Brain microvascular endothelial cell (primary cell): ENCODE measurements around the gene DARS1.
"Not testable (repeated sequence)": the region's sequence is repeated elsewhere in the genome, so short reads cannot be mapped to it uniquely, and the experiment has no call there.

Experiments
- DNase-seq: peaks from one replicate; pipeline ENCODE4 v3.0.0-alpha.2; 2020
- H3K27ac ChIP-seq: fragments of 250-450 bp; sonication (Bioruptor Pico); 2 replicates; pipeline ENCODE4 v1.5.1; 2020; ENCODE audit warnings: mild to moderate bottlenecking, moderate library complexity
- H3K27me3 ChIP-seq: fragments of 250-450 bp; sonication (Bioruptor Pico); replicated peaks from 2 replicates; pipeline ENCODE4 v1.5.1; 2020; ENCODE audit warnings: mild to moderate bottlenecking
- H3K36me3 ChIP-seq: fragments of 250-450 bp; sonication (Bioruptor Pico); replicated peaks from 2 replicates; pipeline ENCODE4 v1.5.1; 2020; ENCODE audit warnings: mild to moderate bottlenecking
- H3K4me3 ChIP-seq: 2 replicates; pipeline ENCODE4 v1.5.1; 2011; ENCODE audit warnings: low read depth, mild to moderate bottlenecking, control low read depth, low read length, moderate library complexity
- in situ Hi-C: cut with HindIII; loops from 2 replicates; pipeline ENCODE4 v1.10.0; 2017; ENCODE audit warnings: low sequenced_read_pairs, low pct_ligation_motif_present
- TF ChIP-seq, protein P1 (sequence below): IDR thresholded peaks from 2 replicates; pipeline ENCODE4 v1.5.1; 2011; ENCODE audit warnings: low read depth, mild to moderate bottlenecking, moderate library complexity, low read length, control low read depth, inconsistent platforms; ENCODE audit errors: missing control alignments

Gene DARS1

DNA sequence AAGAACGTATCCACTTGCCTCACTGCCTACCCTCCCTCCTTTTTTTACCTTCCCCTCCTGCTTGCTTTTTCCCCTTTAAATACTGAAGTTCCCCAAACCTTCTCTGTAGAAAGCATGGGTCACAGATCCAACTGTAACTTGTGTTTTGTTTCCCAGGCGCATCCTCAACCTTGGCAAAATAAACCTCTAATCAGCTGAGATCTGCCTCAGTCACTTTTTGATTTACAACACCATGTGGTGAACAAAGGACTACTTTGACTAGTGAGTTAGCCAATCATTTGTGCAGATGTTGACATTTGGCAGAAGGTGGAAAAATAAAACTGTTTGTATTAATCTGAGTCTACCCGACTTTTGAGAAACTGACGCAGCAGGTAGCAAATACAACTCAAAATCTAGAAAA, 85.9 kb downstream of the DARS1 start:
- no peak for DNase-seq
- TF ChIP-seq, protein P1, sequence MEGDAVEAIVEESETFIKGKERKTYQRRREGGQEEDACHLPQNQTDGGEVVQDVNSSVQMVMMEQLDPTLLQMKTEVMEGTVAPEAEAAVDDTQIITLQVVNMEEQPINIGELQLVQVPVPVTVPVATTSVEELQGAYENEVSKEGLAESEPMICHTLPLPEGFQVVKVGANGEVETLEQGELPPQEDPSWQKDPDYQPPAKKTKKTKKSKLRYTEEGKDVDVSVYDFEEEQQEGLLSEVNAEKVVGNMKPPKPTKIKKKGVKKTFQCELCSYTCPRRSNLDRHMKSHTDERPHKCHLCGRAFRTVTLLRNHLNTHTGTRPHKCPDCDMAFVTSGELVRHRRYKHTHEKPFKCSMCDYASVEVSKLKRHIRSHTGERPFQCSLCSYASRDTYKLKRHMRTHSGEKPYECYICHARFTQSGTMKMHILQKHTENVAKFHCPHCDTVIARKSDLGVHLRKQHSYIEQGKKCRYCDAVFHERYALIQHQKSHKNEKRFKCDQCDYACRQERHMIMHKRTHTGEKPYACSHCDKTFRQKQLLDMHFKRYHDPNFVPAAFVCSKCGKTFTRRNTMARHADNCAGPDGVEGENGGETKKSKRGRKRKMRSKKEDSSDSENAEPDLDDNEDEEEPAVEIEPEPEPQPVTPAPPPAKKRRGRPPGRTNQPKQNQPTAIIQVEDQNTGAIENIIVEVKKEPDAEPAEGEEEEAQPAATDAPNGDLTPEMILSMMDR: no peak
- H3K36me3 ChIP-seq: no peaks in the 10 kb centered on the region
- H3K27ac ChIP-seq: no peak overlapping the region
- no peak overlapping the region for H3K4me3 ChIP-seq
- in situ Hi-C loops: no loop called here
- no peaks in the 10 kb centered on the region for H3K27me3 ChIP-seq

DNA sequence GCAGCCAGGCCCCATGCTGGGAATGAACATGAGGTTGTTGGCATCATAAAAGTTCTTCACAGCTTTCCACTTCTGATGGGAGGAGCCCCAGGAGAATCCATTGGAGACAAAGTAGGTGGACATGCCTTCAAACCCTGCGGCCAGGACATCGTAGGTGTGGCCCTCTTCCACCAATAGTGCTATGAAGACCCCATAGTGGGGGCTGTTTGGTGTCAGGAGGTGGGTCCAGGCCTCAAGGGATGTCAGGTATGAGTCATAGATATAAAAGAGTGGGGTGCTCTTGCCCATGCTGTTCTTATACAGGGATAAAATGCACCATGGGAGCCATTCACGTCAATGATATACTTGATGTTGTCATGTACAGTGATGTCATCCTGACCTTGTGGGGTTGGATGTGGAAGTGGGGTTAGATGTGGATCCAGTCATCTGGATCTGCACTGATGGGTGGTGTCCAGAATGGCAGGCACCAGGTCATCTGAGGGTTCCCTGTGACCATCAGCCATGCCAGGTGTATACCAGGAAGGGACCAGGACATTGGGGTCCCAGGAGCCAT, 87.1 kb downstream of the DARS1 start:
- DNase-seq: no peak
- in situ Hi-C loops: no loop called here

DNA sequence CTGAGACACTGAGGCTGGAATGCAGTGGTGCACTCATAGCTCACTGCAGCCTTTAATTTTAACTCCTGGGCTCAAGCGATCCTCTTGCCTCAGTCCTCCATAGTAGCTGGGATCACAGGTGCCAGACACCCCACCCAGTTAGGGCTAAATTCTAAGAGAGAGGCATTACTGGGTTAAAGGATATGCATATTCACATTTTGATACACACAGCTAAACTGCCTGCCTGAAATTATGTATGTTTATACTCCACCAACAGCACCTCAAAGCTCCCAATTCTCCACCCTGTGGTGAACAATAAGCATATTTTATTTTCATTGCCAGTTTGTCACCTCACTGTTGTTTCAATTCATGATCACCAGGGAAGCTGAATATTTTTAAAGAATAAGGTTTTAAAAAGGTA, 90.5 kb downstream of the DARS1 start:
- Histone ChIP-seq H3K27ac (no peak overlapping the region), H3K36me3 (no peaks in the 10 kb centered on the region), H3K27me3 (no peaks in the 10 kb centered on the region), H3K4me3 (no peak overlapping the region)
- DNase-seq: no peak
- in situ Hi-C loops: no loop called here
- TF ChIP-seq, protein P1: no peak

More for the DNA sequence above, 87.1 kb downstream of the DARS1 start:
- Histone ChIP-seq H3K27me3 (no peaks in the 10 kb centered on the region), H3K36me3 (no peaks in the 10 kb centered on the region), H3K4me3 (no peak overlapping the region), H3K27ac (no peak overlapping the region)
- TF ChIP-seq, protein P1: no peak

DNA sequence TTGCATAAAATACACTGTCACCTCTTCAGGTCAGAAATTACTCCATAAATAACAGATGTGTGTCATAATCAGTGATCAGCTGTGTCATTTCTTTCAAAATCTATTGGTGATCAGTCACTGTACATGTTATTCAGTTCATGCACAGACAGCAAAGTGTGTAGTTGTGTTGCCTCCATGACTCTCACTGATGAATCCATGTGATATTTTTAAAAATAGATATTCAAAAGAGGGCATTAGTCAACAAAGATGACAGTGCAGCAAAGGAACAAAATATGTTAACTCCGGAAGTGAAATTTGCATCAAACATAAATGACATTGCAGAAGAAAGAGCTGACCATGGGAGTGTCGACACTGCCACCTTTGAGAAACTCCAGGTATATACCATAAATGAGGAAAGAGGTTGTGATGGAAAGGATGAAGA, 92.0 kb downstream of the DARS1 start:
- no peak overlapping the region for H3K27ac ChIP-seq

DNA sequence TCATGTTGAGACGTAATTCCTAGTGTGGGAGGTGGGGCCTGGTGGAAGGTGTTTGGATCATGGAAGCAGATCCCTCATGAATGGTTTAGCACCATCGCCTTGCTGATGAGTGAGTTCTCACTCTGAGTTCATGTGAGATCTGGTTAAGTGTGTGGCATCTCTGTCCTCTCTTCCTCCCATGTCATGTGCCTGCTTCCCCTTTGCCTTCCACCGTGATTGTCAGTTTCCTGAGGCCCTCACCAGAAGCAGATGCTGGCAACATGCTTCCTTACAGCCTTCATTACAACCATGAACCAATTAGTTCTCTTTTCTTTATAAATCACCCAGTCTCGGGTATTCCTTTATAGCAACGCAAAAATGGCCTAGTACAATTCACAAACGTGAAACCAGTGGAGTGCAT, 94.6 kb downstream of the DARS1 start:
- Histone ChIP-seq H3K4me3 (no peak overlapping the region), H3K36me3 (no peaks in the 10 kb centered on the region), H3K27me3 (no peaks in the 10 kb centered on the region), H3K27ac (no peak overlapping the region)
- DNase-seq: no peak
- in situ Hi-C loops: no loop called here
- TF ChIP-seq, protein P1: no peak

More for the DNA sequence above, 92.0 kb downstream of the DARS1 start:
- no peak for DNase-seq
- TF ChIP-seq, protein P1: no peak
- H3K36me3 ChIP-seq: no peaks in the 10 kb centered on the region
- in situ Hi-C loops: no loop called here
- no peak overlapping the region for H3K4me3 ChIP-seq
- H3K27me3 ChIP-seq: no peaks in the 10 kb centered on the region

DNA sequence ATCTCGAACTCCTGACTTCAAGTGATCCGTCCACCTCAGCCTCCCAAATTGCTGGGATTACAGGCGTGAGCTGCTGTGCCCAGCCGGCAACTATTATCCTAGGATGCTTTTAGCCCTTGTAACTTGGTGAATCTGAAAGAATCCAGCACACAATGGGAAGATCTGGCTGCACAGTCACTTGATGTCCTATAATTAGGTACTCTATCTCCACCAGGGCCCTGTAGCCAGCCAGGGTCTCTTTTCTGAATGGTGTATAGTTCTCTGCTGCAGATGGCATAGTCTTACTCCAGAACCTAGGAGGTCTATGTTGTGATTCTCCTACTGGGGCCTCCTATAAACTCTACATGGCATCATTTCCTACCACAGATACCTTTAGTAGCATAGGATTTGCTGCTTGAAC, 95.3 kb downstream of the DARS1 start:
- in situ Hi-C loops: no loop called here
- Histone ChIP-seq H3K27ac (no peak overlapping the region), H3K36me3 (no peaks in the 10 kb centered on the region), H3K27me3 (no peaks in the 10 kb centered on the region), H3K4me3 (no peak overlapping the region)
- TF ChIP-seq, protein P1: no peak
- DNase-seq: no peak

DNA sequence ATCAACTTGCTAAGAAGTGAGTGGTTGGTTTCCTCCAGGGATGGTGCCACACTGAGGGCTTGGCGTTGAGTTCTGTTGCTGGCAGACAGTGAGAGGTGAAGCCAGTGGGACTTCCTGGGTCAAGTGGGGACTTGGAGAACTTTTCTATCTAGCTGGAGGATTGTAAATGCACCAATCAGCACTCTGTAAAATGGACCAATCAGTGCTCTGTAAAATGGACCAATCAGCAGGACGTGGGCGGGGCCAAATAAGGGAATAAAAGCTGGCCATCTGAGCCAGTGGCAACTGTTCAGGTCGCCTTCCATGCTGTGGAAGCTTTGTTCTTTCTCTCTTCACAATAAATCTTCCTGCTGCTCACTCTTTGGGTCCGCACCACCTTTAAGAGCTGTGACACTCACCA, 96.8 kb downstream of the DARS1 start:
- H3K27me3 ChIP-seq, H3K27ac ChIP-seq, DNase-seq, H3K4me3 ChIP-seq, in situ Hi-C loops, H3K36me3 ChIP-seq: not testable (repeated sequence)
